ENCODE measurements around the gene MEX3C.

The MEX3C gene

GRCh38 chr18:51151568-51152511 is 45.6 kb downstream of the MEX3C start:
- peak; percentile 90 for DNase-seq

- no peak for DNase-seq
Observed at GRCh38 chr18:51151185-51151567, 46.3 kb downstream of the MEX3C start.

- DNase-seq = no peak
Observed at GRCh38 chr18:51150113-51150700, 47.3 kb downstream of the MEX3C start.

- DNase-seq = no peak
Observed at GRCh38 chr18:51149670-51150069, 47.8 kb downstream of the MEX3C start.

GRCh38 chr18:51146909-51147308 is 50.6 kb downstream of the MEX3C start:
- DNase-seq = no peak

- DNase-seq = no peak
Observed at GRCh38 chr18:51138936-51139335, 58.5 kb downstream of the MEX3C start.

GRCh38 chr18:51137891-51138290 is 59.6 kb downstream of the MEX3C start:
- no peak for DNase-seq

- no peak for DNase-seq
Observed at GRCh38 chr18:51137026-51137729, 60.3 kb downstream of the MEX3C start.

GRCh38 chr18:51135795-51136194 is 61.7 kb downstream of the MEX3C start:
- no peak for DNase-seq

GRCh38 chr18:51135364-51135763 is 62.1 kb downstream of the MEX3C start:
- no peak for DNase-seq

- no peak for DNase-seq
Observed at GRCh38 chr18:51134721-51135120, 62.8 kb downstream of the MEX3C start.

- no peak for DNase-seq
Observed at GRCh38 chr18:51133580-51134160, 63.8 kb downstream of the MEX3C start.

- no peak for DNase-seq
Observed at GRCh38 chr18:51132256-51132935, 65.1 kb downstream of the MEX3C start.

GRCh38 chr18:51128533-51128932 is 68.9 kb downstream of the MEX3C start:
- DNase-seq = no peak

GRCh38 chr18:51127664-51128063 is 69.8 kb downstream of the MEX3C start:
- no peak for DNase-seq

- no peak for DNase-seq
Observed at GRCh38 chr18:51125976-51126375, 71.5 kb downstream of the MEX3C start.
